ENCODE results near the gene RTKN. TPM values are rescaled to one million over a fixed set of nuclear protein-coding genes. Genes with fewer than 3 reads are reported as not detected.

Gene RTKN
- total and polyA plus RNA-seq, 2 of the 13 experiments (the other 11 are each of a cell fraction or from before 2014, with no cell fraction given), result 159 to 166 TPM

- TF ChIP-seq, protein P1, sequence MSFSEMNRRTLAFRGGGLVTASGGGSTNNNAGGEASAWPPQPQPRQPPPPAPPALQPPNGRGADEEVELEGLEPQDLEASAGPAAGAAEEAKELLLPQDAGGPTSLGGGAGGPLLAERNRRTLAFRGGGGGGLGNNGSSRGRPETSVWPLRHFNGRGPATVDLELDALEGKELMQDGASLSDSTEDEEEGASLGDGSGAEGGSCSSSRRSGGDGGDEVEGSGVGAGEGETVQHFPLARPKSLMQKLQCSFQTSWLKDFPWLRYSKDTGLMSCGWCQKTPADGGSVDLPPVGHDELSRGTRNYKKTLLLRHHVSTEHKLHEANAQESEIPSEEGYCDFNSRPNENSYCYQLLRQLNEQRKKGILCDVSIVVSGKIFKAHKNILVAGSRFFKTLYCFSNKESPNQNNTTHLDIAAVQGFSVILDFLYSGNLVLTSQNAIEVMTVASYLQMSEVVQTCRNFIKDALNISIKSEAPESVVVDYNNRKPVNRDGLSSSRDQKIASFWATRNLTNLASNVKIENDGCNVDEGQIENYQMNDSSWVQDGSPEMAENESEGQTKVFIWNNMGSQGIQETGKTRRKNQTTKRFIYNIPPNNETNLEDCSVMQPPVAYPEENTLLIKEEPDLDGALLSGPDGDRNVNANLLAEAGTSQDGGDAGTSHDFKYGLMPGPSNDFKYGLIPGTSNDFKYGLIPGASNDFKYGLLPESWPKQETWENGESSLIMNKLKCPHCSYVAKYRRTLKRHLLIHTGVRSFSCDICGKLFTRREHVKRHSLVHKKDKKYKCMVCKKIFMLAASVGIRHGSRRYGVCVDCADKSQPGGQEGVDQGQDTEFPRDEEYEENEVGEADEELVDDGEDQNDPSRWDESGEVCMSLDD (CRISPR knock-in tag; IDR thresholded peaks at IDR 0.05; ENCODE audit: borderline replicate concordance), result no peak
- TF ChIP-seq FOSL1 (CRISPR knock-in tag; IDR thresholded peaks at IDR 0.05; ENCODE audit: borderline replicate concordance) (no peak), NFKB2 (CRISPR knock-in tag; IDR thresholded peaks at IDR 0.05; ENCODE audit: borderline replicate concordance) (peak; percentile 63; the same call in 1 of the 2 replicates), RELA (CRISPR knock-in tag; IDR thresholded peaks at IDR 0.05) (peak; percentile 65; the same call in 1 of the 2 replicates), ZBTB37 (CRISPR knock-in tag; IDR thresholded peaks at IDR 0.05) (no peak), HCFC1 (IDR thresholded peaks at IDR 0.05; ENCODE audit: low read depth, low read length) (peak; percentile 55), MTA3 (CRISPR knock-in tag; IDR thresholded peaks at IDR 0.05) (no peak), NR3C1 (CRISPR knock-in tag; IDR thresholded peaks at IDR 0.05) (no peak), HNRNPH1 (optimal IDR thresholded peaks at IDR 0.05; ENCODE audit: low read depth, low read length) (no peak), HBP1 (CRISPR knock-in tag; IDR thresholded peaks at IDR 0.05; ENCODE audit: low read depth) (peak; percentile 47; the same call in 1 of the 2 replicates), ZNF12 (CRISPR knock-in tag; IDR thresholded peaks at IDR 0.05) (no peak), DRAP1 (CRISPR knock-in tag; IDR thresholded peaks at IDR 0.05) (peak; percentile 86), NR2F6 (IDR thresholded peaks at IDR 0.05) (no peak), NR2F6 (CRISPR knock-in tag; IDR thresholded peaks at IDR 0.05) (peak; percentile 41; the same call in 1 of the 2 replicates)
- TF ChIP-seq, protein P2, sequence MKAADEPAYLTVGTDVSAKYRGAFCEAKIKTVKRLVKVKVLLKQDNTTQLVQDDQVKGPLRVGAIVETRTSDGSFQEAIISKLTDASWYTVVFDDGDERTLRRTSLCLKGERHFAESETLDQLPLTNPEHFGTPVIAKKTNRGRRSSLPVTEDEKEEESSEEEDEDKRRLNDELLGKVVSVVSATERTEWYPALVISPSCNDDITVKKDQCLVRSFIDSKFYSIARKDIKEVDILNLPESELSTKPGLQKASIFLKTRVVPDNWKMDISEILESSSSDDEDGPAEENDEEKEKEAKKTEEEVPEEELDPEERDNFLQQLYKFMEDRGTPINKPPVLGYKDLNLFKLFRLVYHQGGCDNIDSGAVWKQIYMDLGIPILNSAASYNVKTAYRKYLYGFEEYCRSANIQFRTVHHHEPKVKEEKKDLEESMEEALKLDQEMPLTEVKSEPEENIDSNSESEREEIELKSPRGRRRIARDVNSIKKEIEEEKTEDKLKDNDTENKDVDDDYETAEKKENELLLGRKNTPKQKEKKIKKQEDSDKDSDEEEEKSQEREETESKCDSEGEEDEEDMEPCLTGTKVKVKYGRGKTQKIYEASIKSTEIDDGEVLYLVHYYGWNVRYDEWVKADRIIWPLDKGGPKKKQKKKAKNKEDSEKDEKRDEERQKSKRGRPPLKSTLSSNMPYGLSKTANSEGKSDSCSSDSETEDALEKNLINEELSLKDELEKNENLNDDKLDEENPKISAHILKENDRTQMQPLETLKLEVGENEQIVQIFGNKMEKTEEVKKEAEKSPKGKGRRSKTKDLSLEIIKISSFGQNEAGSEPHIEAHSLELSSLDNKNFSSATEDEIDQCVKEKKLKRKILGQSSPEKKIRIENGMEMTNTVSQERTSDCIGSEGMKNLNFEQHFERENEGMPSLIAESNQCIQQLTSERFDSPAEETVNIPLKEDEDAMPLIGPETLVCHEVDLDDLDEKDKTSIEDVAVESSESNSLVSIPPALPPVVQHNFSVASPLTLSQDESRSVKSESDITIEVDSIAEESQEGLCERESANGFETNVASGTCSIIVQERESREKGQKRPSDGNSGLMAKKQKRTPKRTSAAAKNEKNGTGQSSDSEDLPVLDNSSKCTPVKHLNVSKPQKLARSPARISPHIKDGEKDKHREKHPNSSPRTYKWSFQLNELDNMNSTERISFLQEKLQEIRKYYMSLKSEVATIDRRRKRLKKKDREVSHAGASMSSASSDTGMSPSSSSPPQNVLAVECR (CRISPR knock-in tag; IDR thresholded peaks at IDR 0.05; ENCODE audit: borderline replicate concordance), result peak; percentile 76
- TF ChIP-seq, protein P3, sequence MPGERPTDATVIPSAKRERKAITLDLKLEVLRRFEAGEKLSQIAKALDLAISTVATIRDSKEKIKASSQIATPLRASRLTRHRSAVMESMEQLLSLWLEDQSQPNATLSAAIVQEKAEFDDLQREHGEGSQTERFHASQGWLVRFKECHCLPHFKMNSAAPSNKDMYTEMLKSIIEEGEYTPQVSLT (CRISPR knock-in tag; IDR thresholded peaks at IDR 0.05; ENCODE audit: borderline replicate concordance, low read depth), result no peak
Measured at GRCh38 chr2:74391580-74392448, 49.9 kb downstream of the RTKN start (continued).
